Right ventricle myocardium superior (tissue), 1 donor: Measurements from ENCODE around the gene LARP1B. TPM values are rescaled to one million over a fixed set of nuclear protein-coding genes. Genes with fewer than 3 reads are reported as not detected.
"Not testable (repeated sequence)": the region's sequence is repeated elsewhere in the genome, so short reads cannot be mapped to it uniquely, and the experiment has no call there.

Experiments used
- ATAC-seq: fragments of 200-7000 bp; cut with Tn5 transposase; one replicate; pipeline ENCODE4 v1.9.1; 2020; ENCODE audit warnings: mild to moderate bottlenecking; ENCODE audit not compliant: poor library complexity
- DNase-seq: peaks from one replicate; pipeline ENCODE4 v3.0.0-alpha.2; 2020
- intact Hi-C: fragments of 100-400 bp; cut with DNase I; formaldehyde crosslinking; loops from one replicate; pipeline ENCODE4 v1.11.2; 2022
- total RNA-seq: library from RNA; stranded (reverse); fragmentation: NEBNext Ultra II Directional; extraction: Animal tissue kit (Norgen Biotek cat#: 25700); gene quantifications from one replicate; pipeline ENCODE4 v1.2.1, GENCODE V29; 2021
- donor health status: DM: no; HTN: yes; CAD: no; lungs with severe emphysema.

Gene LARP1B
- total RNA-seq, 1 donor from 2014 or later = 15.1 TPM

DNA sequence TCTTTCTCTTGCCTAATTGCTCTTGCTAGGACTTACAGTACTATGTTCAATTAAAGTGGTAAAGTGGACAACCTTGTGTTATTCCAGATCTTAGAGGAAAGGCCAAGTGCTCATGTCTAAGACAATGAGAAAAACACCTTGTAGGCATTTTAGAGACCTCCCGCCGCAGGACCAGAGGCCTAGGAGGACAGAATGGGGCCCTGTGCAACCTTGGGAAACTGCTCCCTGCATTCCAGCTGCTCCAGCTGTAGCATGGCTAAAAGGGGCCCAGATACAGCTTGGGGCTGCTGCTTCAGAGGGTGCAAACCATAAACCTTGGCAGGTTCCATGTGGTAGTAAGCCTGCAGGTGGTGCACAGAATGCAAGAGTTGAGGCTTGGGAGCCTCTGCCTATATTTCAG is 125.5 kb downstream of the LARP1B start:
- ATAC-seq (no peak), DNase-seq (no peak)
- intact Hi-C loops = no loop called here

DNA sequence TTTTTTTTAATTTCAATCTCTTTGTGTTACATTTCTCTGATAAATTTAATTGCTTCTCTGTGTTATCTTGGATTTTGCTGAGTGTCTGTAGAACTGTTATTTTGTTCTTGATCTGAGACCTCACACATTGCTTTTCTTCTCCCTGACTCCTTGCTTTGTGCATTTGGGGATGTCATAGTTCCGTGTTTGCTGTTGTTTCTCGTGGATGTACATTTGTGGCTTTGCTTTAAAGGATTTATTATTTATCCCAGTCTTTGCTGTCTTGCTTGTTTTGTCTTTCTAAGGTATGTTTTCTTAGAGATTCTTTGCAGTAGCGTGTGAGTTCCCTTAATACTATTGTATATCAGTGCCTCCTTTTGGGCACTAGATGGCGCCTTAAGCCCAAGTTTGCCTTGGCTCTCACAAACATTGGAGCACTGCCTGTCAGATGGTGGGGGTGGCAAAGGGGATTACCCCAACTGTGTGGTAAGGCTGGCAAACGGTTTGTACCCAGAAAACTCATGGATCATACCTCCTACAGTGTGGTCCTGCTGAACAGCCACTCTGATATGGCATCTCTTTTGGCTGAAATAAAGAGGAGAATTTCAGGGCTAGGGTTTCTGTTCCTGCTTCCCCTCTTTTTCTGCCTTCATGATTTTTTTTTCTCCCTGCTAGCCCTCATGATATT is 130.1 kb downstream of the LARP1B start:
- intact Hi-C loops = loop anchor here (10.0 kb wide), 1 partner anchor 674 kb away; no protein-coding TSS in a partner anchor
- ATAC-seq (peak; percentile 90), DNase-seq (peak; percentile 54)

- intact Hi-C loops = no loop called here
- ATAC-seq (no peak), DNase-seq (no peak)
Observed at GRCh38 chr4:128220286-128221235, 159.4 kb downstream of the LARP1B start.

GRCh38 chr4:128221586-128221985 is 160.5 kb downstream of the LARP1B start:
- DNase-seq (no peak), ATAC-seq (no peak)
- intact Hi-C loops = no loop called here

- intact Hi-C loops = no loop called here
- no peak for DNase-seq
Observed at GRCh38 chr4:128225148-128225547, 164.0 kb downstream of the LARP1B start.

DNA sequence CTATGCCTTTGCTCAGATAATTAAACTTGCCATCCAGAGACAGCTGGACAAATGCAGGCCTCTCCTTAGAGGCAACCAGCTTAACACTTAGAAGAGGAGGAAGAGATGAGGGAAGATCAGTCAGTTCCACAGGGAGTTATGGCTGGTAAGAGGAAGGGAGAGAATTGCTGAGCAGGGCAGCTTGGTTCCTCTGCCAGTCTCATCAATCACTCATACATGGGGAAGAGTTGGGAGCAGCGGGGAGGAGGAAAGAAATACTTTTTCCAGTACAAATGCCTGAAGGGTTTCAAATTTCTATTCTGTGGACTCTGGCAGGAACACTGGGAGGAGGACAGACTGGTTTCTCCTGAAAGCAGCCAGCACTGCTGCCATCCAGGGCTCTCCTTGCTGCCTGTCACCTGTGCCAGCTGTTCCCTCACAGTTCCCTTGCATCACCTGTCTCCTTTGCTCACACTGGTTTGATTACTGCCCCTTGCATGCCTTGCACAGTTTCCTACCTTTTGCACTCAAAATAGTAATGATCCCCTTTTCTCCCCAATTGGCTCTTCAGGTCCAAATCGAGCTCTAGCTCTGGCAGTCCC is 167.0 kb downstream of the LARP1B start:
- no peak for ATAC-seq
- intact Hi-C loops = no loop called here
- DNase-seq = no peak

More at GRCh38 chr4:128225148-128225547, 164.0 kb downstream of the LARP1B start:
- no peak for ATAC-seq

- DNase-seq (no peak), ATAC-seq (no peak)
- intact Hi-C loops = no loop called here
Observed at GRCh38 chr4:128228845-128229795, 168.0 kb downstream of the LARP1B start.

DNA sequence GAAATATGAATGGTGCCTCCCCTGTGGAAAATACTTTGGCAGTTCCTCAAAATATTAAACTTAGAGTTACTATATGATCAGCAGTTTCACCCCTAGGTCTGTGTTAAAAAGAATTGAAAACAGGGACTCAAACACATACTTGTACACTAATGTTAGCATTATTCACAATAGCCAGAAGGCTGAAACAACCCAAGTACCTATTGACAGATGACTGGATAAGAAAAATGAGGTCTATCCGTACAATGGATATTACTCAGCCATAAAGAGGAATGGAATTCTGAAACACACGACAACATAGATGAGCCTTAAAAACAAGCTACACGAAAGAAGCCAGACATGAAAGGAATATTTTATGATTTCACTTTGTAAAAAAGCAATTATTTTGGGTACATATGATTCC is 171.6 kb downstream of the LARP1B start:
- DNase-seq = no peak
- no peak for ATAC-seq
- intact Hi-C loops = no loop called here

DNA sequence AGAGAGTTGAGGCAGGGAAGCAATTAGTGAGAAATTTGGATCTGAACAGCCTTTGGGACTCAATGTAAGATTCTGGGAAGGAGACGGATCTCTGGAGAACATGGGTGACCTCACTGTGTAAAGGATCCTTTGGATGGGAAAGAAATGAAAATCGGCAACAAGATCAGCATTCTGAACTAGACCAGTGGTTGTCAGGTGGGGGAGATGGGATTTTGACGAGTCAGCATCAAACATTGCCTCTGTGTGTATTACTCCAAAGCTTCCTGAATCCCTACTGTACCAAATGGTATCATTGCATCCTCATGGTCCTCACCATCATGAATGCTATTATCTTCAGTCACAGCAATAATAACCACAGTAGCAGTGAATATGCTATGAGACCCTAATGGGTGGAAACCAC is 173.7 kb downstream of the LARP1B start:
- ATAC-seq = no peak
- DNase-seq = no peak

DNA sequence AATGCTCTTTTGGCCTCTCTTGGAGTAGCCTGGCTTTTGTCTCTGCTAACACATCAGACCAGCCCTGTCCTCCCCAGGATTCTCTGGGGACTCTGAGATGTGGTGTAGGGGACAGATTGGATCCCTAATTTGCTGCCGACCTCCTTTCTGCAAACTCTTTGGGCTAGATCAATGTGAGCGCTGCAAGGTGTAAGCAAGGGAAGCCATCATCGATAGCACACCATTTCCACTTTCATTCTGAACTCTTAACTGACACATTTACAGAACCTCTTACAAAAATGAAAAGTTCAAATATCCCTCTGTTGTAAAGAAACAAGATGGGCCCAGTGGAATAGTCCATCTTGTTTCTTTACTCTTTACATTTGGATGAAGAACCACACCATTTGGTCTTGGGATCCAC is 179.9 kb downstream of the LARP1B start:
- intact Hi-C loops = no loop called here
- no peak for DNase-seq

More for the DNA sequence above, 173.7 kb downstream of the LARP1B start:
- intact Hi-C loops = no loop called here

DNA sequence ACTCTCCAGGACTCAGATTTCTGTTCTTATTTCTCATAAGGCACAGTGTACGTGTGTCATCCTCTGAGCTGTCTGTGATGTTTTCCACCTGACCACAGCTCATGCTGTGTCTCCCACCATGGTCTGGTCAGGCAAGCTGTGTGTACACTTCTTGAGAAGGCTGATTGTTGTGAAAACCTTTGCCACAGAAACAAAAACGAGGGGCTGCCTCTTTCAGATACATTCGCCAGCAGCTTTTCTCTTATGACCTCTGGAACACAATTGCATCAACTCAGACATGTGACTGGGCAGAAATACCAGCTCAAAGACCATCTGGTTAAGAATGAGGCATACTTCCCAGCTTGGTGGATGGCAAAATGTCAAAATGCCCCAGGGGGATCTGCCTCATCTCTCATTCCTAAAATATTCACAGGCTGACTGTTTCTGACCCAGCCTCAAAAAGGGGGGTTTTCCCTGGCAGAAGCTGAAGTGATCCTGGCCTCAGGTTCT is 180.4 kb downstream of the LARP1B start:
- ATAC-seq (no peak), DNase-seq (no peak)
- intact Hi-C loops = no loop called here

More for the DNA sequence above, 179.9 kb downstream of the LARP1B start:
- no peak for ATAC-seq

GRCh38 chr4:128241981-128242380 is 180.9 kb downstream of the LARP1B start:
- ATAC-seq (no peak), DNase-seq (no peak)
- intact Hi-C loops = no loop called here

DNA sequence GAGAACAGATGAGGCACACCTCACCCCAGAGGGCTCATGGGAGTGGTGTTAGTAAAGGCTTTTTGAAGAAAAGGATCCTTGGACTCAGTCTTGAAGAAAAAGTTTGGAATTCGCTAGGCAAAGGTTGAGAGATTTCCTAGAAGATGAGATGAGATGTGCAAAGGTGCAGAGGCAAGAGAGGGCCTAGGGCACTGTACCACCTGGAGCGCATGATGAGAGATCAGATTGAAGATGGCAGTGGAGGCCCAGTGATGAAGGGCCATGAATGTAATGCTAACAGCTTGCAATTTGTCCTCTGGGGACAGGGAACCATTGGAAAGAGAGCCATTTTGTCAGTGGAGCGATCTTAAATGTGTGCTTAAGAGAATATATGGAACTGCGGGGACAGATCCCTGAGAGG is 181.5 kb downstream of the LARP1B start:
- intact Hi-C loops = no loop called here
- ATAC-seq (no peak), DNase-seq (no peak)

- intact Hi-C loops = no loop called here
- ATAC-seq (no peak), DNase-seq (no peak)
Observed at GRCh38 chr4:128244379-128244778, 183.3 kb downstream of the LARP1B start.

DNA sequence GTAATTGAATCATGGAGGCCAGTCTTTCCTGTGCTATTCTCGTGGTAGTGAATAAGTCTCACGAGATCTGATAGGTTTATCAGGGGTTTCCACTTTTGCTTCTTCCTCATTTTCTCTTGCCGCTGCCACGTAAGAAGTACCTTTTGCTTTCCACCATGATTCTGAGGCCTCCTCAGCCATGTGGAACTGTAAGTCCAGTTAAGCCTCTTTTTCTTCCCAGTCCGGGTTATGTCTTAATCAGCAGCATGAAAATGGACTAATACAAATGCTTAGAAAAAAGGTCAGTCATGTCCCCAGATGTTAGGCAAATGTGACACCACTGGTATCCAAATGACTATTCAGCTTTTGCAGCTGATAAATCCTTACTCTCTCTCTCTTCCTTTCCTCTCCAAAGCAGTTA is 184.3 kb downstream of the LARP1B start:
- intact Hi-C loops, ATAC-seq, DNase-seq: not testable (repeated sequence)

GRCh38 chr4:128247906-128248305 is 186.8 kb downstream of the LARP1B start:
- DNase-seq = no peak
- intact Hi-C loops = no loop called here
- ATAC-seq = no peak

GRCh38 chr4:128249787-128250668 is 188.9 kb downstream of the LARP1B start:
- DNase-seq = no peak
- intact Hi-C loops = no loop called here
- ATAC-seq = no peak
